T-helper 2 cell (primary cell): ENCODE measurements around the gene BHLHE40.

ENCODE experiments used
- DNase-seq, 5 experiments: peaks; one replicate each; pipeline versions ENCODE4 v3.0.0 to v3.0.0-alpha.2; 2012 to 2022

The BHLHE40 gene

DNA sequence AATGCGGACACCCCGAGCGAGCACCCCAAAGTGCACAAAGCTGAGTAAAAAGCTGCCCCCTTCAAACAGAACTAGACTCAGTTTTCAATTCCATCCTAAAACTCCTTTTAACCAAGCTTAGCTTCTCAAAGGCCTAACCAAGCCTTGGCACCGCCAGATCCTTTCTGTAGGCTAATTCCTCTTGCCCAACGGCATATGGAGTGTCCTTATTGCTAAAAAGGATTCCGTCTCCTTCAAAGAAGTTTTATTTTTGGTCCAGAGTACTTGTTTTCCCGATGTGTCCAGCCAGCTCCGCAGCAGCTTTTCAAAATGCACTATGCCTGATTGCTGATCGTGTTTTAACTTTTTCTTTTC is 5.3 kb downstream of the BHLHE40 start:
- DNase-seq = no peak

DNA sequence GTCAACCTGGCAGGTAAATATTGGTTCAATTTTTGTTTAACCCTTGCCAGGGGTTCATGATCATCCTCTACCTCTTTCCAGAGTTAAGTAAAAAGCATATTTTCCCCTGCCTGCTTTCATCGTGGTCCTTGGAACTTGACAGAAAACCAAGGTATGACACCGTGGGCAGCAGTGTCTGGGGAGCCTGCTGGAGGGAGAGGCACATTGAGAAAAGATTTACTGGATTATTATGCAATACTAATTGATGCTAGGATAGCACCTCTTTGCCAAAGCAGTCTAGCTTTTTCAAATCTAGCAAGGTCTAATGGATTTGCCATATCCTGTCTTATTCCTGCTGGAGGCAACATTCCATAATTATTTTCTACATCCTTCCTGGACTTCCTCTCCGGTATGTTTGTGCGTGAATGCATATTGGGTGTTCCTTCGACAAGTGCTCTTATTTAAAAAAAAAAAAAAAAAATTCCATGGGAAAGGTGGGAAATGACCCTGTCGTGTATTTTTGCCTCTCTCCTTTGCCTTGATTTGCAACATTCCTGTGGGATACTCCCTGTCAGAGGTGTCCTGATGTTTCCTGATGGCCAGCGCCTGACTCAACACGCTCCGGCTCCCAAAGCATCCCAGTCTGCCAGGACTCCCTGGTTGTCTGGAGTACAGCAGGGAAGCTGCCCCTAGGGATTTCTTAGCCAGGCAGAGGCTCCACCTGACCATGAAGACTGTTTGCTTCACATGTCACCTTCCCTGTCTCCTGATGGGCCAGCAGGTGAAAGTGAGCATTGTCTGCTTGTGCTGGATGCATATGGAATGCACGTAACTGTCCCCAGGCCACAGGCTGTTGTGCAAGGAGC is 6.3 kb downstream of the BHLHE40 start:
- DNase-seq = peak in 1 of 5 experiments; percentile 27

- peak in 1 of 5 experiments; percentile 57 for DNase-seq
Observed at GRCh38 chr3:4986175-4986781, 7.0 kb downstream of the BHLHE40 start.

GRCh38 chr3:4986782-4987537 is 7.7 kb downstream of the BHLHE40 start:
- DNase-seq = peak; percentile 33 to 80 (median 53)

- no peak for DNase-seq
Observed at GRCh38 chr3:4987538-4988296, 8.5 kb downstream of the BHLHE40 start.

- DNase-seq = no peak
Observed at GRCh38 chr3:4988983-4989834, 10.0 kb downstream of the BHLHE40 start.

- DNase-seq = no peak
Observed at GRCh38 chr3:4990069-4990468, 10.8 kb downstream of the BHLHE40 start.

DNA sequence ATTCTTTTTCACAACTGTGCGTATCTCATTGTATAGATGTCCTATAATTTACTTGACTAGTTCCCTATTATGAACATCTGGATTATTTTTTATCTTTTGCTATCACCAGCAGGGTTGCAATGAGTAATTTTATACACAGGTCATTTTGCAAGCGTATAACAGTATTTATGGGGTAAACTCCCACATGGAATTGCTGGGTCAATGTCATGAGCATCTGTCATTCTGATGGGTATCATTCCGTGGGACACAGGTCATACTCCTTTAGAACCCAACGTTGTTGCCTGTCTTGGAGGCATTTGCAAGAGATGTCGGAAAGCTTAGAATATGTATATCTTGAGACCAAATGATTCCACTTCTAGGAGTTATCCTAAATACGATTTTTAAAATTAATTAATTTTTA is 12.9 kb downstream of the BHLHE40 start:
- no peak for DNase-seq

DNA sequence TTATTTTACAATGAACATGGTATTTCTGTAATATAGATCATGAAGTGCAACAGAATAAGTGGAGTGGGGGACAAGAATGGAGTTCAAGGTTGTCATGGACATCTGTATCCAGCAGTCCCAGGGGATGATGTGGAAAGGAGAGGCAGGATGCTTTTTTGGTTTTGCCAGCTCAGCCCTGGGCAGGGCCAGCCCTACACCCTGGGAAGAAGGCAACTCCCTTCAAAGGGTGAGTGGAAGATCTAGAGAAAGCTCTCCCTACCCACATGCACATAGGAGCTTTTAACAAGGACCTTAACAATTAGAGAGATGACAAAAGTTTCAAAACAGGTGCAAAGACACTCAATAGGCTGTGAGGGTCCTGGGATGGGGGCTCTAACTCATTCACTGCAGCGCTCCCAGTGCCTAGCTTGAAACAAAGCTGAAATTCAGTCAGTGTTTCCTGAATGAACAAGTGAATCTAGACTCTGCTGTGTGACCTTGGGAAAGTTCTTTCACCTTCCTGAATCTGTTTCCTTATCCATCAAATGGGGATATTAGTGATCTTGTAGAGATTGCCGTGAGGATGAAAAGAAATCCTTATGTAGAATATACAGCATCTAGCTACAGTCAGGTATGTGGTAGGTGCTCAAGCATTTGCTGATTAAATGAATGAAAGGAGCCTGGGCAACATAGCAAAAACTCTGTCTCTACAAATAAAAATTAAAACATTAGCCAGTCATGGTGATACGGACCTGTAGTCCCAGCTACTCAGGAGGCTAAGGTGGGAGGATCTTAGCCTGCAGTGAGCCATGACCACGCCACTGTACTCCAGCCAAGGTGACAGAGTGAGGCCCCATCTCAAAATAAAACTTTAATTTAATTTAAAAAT is 14.3 kb downstream of the BHLHE40 start:
- DNase-seq = no peak

GRCh38 chr3:4994144-4994730 is 15.0 kb downstream of the BHLHE40 start:
- DNase-seq = no peak

DNA sequence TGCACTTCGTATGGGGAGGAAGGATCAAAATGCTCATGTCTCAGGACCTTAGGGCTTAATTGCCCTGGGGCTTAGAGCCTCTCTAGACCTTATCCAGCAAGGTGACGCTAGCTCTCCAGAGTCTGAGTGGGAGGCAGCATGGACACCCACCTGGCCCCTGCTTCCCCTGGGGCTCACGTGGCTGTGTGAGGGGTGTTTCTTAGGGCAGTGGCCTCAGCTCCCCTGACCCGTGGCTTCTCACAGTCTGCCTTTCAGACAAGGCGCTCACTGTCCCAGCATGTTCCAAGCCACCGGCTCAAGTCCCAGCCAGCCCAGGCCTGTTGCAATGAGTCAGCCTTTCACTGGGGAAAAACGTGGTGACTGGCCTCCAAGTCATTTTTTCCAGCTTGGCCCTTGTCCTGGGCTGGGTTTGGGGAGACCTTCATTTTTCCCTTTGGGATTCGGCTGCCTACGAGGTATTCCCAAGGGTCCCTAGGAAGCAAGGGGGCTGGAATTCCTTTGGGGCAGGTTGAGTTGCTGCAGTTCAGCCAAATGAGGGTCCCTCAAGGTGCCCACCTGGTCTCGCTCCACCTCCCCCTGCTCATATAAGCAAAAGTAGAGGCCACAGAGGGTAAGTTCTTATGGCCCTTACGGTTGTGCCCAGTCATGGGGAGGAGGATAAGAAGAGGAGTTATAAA is 15.7 kb downstream of the BHLHE40 start:
- no peak for DNase-seq

DNA sequence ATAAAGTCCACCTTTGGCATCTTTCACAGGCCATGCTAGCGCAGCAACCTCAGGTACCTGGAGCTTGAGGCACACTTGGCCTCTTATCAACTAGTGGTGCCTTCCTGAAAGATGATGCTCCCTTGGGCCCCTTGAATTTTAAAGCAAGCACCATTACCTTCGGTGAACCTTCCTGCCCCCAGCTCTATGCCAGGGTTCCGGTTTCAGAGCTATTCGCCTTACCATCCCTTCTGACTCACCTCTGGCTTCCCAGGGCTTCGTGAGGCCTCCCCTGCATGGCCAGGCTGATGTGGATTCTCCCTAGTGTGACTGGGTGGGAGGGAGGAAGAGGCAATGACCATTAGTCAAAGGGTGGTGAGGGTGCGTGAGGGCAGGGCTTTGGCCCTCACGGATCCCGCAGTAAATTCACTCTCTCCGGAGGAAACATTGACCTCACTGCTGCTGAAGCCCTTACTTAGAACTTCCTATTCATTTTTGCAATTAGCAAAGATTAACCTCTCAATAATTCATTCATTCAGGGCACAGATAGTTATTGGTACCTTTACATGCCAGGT is 16.3 kb downstream of the BHLHE40 start:
- no peak for DNase-seq

- DNase-seq = no peak
Observed at GRCh38 chr3:4996223-4996765, 17.1 kb downstream of the BHLHE40 start.

- no peak for DNase-seq
Observed at GRCh38 chr3:4996771-4997291, 17.6 kb downstream of the BHLHE40 start.

- no peak for DNase-seq
Observed at GRCh38 chr3:4997946-4998345, 18.7 kb downstream of the BHLHE40 start.

DNA sequence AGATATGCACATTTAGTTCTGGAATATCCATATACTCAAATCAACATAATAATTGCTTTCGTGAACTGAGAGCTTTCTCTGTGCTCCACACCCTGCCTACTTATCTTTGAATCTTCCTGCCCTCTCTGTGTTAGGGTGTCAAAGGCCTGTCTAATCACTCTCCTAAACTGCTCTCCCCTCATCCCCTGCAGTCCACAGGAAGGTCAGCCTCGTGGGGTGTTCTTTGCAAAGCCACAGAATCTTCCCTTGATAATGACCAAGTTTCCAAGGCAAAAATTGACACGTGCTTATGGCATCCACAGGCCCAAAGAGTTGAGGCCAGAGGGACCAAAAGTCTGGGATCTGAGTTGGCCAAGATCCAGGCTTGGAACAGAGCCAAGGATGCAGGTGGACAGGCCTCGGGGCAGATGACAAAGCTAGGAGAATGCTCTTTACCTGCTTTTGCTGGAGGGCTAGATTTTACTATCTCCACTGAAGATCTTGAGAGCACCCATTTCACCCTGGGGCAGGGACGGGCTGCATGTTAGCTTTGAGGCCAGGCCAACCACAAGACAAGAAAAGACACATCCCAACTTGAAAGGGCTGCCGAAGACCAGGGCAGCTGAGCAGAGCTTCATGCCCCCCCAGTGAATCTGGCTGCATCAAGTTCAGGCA is 20.4 kb downstream of the BHLHE40 start:
- DNase-seq = peak in 1 of 5 experiments; percentile 69

DNA sequence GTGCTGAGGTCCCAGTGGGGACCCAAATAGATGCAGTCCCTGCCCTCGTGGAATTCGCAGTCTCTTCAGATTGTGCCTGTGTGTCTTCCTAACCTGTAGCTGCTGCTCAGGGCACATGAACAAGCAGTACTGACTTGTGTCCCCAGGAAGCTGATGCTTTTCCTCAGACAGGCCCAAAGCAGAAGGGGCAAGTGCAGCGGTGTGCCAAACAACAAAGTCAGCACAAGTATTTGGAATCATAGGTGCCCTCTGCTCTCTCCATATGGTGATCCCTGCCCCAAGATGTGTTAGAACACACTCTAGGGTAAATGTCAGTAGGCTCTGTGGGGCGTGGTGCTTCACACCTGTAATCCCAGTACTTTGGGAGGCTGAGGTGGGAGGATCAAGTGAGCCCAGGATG is 21.9 kb downstream of the BHLHE40 start:
- no peak for DNase-seq

- no peak for DNase-seq
Observed at GRCh38 chr3:5001805-5002173, 22.6 kb downstream of the BHLHE40 start.
